WERI-Rb-1 (cell line): ENCODE measurements around the gene MGAT5.

ENCODE experiments used
- DNase-seq: peaks from one replicate; pipeline ENCODE4 v3.0.0-alpha.2; 2020
- H3K27ac ChIP-seq: fragments of 250-450 bp; sonication (Bioruptor Pico); 2 replicates; pipeline ENCODE4 v1.5.1; 2020; ENCODE audit warnings: mild to moderate bottlenecking, moderate library complexity
- H3K27me3 ChIP-seq: fragments of 250-450 bp; sonication (Bioruptor Pico); 2 replicates; pipeline ENCODE4 v1.5.1; 2021; ENCODE audit warnings: mild to moderate bottlenecking, low read depth, moderate library complexity; ENCODE audit not compliant: insufficient read depth, severe bottlenecking
- H3K36me3 ChIP-seq: fragments of 250-450 bp; sonication (Bioruptor Pico); 2 replicates; pipeline ENCODE4 v1.5.1; 2020; ENCODE audit warnings: mild to moderate bottlenecking, moderate library complexity
- H3K4me3 ChIP-seq: 2 replicates; pipeline ENCODE4 v1.5.1; 2011; ENCODE audit warnings: low read depth, mild to moderate bottlenecking, control low read depth, low read length
- H3K9me3 ChIP-seq: fragments of 250-450 bp; sonication (Bioruptor Pico); 2 replicates; pipeline ENCODE4 v1.5.1; 2021; ENCODE audit warnings: mild to moderate bottlenecking, moderate library complexity; ENCODE audit not compliant: severe bottlenecking
- TF ChIP-seq, protein P1 (sequence below): IDR thresholded peaks from 2 replicates; pipeline ENCODE4 v1.5.1; 2011; ENCODE audit warnings: low read depth, mild to moderate bottlenecking, control low read depth, inconsistent platforms, low read length

The MGAT5 gene

DNA sequence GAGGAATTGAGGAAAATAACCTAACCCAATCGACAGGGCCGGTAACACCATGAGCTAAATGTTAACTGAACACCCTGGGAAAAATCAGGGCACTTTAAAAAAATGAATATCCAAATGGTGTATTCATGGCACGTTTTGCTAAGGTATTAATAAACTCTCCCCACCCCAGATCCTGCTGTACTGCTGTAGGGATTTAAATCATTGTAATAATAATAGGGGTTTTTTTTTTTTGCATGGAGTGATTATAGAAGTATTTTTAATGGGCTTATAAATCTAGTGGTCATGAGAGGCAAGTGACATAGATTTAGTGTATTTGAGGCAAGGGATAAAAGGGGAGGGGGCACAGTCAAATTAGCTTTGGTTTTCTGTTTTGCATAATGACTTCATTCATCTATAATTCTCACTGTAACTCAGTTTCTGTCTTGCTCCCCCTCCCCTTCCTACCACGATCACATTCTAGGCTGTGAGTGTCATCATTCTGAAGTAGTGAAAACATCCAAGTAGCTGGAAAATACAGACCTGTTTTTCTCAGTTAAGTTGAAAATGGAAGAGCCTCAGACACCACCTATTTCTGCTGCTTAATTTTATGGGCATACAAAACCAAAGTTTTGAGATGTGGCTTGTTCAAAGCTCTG is 18.2 kb upstream of the MGAT5 start:
- no peak for DNase-seq
- Histone ChIP-seq H3K9me3 (no peaks in the 10 kb centered on the region), H3K27me3 (no peaks in the 10 kb centered on the region), H3K4me3 (no peak overlapping the region), H3K27ac (no peak overlapping the region), H3K36me3 (no peaks in the 10 kb centered on the region)
- TF ChIP-seq, protein P1, sequence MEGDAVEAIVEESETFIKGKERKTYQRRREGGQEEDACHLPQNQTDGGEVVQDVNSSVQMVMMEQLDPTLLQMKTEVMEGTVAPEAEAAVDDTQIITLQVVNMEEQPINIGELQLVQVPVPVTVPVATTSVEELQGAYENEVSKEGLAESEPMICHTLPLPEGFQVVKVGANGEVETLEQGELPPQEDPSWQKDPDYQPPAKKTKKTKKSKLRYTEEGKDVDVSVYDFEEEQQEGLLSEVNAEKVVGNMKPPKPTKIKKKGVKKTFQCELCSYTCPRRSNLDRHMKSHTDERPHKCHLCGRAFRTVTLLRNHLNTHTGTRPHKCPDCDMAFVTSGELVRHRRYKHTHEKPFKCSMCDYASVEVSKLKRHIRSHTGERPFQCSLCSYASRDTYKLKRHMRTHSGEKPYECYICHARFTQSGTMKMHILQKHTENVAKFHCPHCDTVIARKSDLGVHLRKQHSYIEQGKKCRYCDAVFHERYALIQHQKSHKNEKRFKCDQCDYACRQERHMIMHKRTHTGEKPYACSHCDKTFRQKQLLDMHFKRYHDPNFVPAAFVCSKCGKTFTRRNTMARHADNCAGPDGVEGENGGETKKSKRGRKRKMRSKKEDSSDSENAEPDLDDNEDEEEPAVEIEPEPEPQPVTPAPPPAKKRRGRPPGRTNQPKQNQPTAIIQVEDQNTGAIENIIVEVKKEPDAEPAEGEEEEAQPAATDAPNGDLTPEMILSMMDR: no peak

DNA sequence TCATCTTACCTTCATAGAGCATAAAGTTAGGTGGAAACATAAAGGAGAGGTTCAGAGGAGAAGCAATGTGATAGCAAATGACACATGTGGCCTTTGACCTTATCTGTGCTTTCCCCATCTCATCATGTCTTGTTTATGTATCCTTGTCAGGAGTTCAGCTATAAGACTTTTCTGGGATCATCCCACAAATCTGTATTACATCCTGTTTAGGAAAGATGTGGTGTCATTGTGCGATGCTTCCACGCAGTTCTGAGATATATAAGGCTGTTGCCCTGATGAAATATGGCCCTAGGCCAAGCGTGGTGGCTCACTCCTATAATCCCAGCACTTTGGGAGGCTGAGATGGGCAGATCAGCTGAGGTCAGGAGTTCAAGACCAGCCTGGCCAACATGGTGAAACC is 15.5 kb upstream of the MGAT5 start:
- H3K9me3 ChIP-seq: no peaks in the 10 kb centered on the region
- H3K4me3 ChIP-seq: no peak overlapping the region
- H3K36me3 ChIP-seq: no peaks in the 10 kb centered on the region
- no peaks in the 10 kb centered on the region for H3K27me3 ChIP-seq
- no peak overlapping the region for H3K27ac ChIP-seq
- TF ChIP-seq, protein P1: no peak
- no peak for DNase-seq

DNA sequence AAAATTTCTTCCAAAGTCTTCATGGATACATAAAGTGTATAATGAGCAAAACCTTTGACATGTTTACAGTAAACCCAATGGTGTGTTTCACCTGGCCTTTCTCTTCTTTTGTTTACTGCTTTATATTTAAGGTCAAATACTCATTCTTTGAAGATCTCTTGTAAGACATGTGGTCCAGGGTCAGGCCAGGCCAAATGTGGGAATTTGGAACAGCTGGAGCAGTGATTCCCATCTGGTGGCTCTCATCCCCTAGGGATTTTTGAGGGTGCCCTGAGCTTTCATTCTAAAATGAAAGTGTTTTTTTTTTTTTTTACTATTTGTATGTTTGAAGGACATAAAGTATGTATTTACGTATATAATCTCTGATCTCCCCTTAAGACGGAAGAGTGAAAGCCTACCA is 13.8 kb upstream of the MGAT5 start:
- no peaks in the 10 kb centered on the region for H3K9me3 ChIP-seq
- H3K27me3 ChIP-seq: no peaks in the 10 kb centered on the region
- DNase-seq: no peak
- no peaks in the 10 kb centered on the region for H3K36me3 ChIP-seq
- TF ChIP-seq, protein P1: no peak
- H3K4me3 ChIP-seq: no peak overlapping the region
- H3K27ac ChIP-seq: no peak overlapping the region

DNA sequence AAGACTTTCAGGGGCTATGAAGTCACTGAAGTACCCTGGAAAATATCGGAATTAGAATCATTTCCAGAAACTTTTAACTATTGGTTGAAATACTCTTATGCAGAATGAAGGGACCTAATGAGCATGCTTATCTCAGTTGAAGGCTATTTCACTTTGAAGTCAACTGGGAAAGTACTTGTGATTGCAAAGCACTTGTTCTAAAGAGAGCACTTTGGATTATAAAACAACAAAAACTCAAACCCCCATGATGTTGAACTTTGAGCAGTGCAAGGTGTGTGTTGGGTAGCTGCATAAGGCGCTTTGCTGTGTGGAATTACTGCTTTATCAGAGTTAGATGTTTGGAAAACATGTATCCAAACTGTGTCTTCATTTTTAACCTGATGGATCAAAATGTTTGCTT is 12.0 kb upstream of the MGAT5 start:
- no peak for DNase-seq
- Histone ChIP-seq H3K27ac (no peak overlapping the region), H3K36me3 (no peaks in the 10 kb centered on the region), H3K4me3 (no peak overlapping the region), H3K9me3 (no peaks in the 10 kb centered on the region), H3K27me3 (no peaks in the 10 kb centered on the region)
- TF ChIP-seq, protein P1: no peak

DNA sequence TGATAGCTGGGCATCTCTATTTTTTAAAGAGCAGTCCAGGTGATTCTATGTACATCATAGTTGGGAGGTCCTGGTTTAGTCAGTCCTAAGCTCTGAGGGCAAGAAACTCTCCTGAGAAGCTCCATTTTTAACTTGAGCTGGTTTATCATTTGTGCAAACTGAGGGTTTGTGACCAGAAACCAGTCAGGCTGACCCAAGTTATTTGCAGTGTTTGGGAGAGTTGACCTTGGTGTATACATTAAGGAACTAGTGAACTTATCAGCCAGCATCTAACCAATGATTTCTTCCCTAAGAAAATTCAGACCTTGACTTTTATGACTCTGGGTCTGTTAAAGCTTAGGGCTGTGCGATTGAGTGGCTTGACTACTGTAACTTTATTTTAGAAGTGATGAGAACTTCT is 10.6 kb upstream of the MGAT5 start:
- Histone ChIP-seq H3K36me3 (no peaks in the 10 kb centered on the region), H3K27me3 (no peaks in the 10 kb centered on the region), H3K27ac (no peak overlapping the region), H3K9me3 (no peaks in the 10 kb centered on the region), H3K4me3 (no peak overlapping the region)
- no peak for DNase-seq
- TF ChIP-seq, protein P1: no peak

DNA sequence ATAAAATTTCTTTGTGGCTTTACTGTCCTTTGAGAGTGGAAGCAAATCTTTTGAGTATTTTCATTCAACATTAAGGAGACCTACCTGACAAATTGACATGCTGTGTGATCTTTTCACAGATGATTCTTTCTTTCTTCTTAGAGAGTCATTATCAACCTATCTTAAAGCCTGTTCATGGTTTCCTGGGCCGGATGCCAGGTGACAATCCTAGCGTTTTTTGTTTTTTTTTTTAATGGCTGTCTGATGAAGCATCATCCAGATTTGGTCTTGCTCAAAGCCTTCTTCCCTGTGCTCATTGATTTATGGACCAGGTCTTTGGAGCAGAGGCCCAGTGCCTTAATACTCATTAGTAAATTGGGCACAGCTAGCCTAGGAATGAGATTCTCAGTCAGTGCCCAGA is 9.8 kb upstream of the MGAT5 start:
- H3K9me3 ChIP-seq: no peaks in the 10 kb centered on the region
- H3K4me3 ChIP-seq: no peak overlapping the region
- TF ChIP-seq, protein P1: no peak
- H3K27me3 ChIP-seq: no peaks in the 10 kb centered on the region
- H3K27ac ChIP-seq: no peak overlapping the region
- no peak for DNase-seq
- no peaks in the 10 kb centered on the region for H3K36me3 ChIP-seq
